Uterus (tissue), 2 donors: ENCODE data around the gene MIAT.

Source experiments
- CTCF ChIP-seq, 4 experiments: fragments of 200-600 bp in 2 of 4; fragments of 450-650 bp in 2 of 4; sonication (generic) in 2 of 4; IDR thresholded peaks; one replicate each; pipeline ENCODE4 v1.5.1; 2016 to 2019; ENCODE audit warnings: antibody characterized with exemption in 4 of 4, mild to moderate bottlenecking in 2 of 4, moderate library complexity in 1 of 4
- POLR2A ChIP-seq, 2 donors: fragments of 450-650 bp; IDR thresholded peaks; one replicate each; pipeline ENCODE4 v1.6.1; 2016; ENCODE audit warnings: antibody characterized with exemption in 2 of 2, mild to moderate bottlenecking in 1 of 2, moderate library complexity in 1 of 2

DNA sequence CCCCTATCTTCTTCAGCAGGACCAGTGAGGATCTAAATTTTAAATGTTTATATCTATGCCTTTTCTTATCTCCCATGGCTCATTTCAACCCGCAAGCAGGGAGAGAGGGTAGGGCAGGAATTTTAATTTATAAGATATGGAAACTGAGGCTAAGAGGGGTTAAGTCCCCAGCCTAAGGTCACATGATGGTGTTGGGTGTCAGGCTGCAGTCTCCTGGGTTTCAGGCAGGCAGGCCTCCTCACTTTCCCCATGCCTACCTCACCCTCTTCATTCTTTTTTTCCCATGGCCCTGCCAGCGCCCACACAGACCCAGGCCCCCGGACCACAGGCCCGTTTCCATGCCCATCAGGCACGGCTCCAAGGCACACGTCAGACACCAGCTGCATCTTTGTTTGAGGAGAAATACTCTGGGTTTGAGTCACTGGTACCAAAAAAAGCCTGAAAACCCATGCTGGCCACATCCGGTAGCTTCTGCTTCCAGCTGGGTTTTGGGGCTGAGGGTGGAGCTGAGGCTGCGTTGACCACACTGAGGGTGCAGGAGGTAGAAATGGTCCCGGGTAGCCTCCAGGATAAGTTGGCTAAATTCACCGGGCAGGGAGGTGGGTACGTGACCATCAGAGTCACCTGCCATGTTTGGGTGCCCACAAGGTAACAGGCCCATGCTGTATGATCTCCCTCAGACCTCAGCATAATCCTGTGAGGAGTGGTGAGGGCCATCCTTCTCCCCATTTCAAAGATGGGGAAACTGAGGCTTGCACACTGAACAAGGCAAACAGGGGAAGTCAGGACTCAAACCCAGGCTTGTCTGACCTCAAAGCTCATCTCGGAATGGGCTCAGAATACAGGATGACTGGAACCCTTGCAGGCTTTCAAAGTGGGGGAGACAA is 47.1 kb upstream of the MIAT start:
- TF ChIP-seq CTCF (IDR thresholded peaks at IDR 0.05) (no peak), POLR2A (IDR thresholded peaks at IDR 0.05) (no peak)
